ENCODE measurements around the gene SHB. TPM values are rescaled to one million over a fixed set of nuclear protein-coding genes. Genes with fewer than 3 reads are reported as not detected.

The SHB gene
- total and polyA plus RNA-seq, 2 of the 13 experiments (the other 11 are each of a cell fraction or from before 2014, with no cell fraction given): 19.4 to 20.7 TPM

- TF ChIP-seq BRF2 (CRISPR knock-in tag; IDR thresholded peaks at IDR 0.05) (no peak), TRIM24 (CRISPR knock-in tag; IDR thresholded peaks at IDR 0.05) (no peak), KDM1A (CRISPR knock-in tag; IDR thresholded peaks at IDR 0.05) (no peak), ZNF468 (CRISPR knock-in tag; IDR thresholded peaks at IDR 0.05) (no peak), MTF1 (CRISPR knock-in tag; IDR thresholded peaks at IDR 0.05) (no peak), ZNF552 (CRISPR knock-in tag; IDR thresholded peaks at IDR 0.05; ENCODE audit: borderline replicate concordance) (no peak), MIER2 (CRISPR knock-in tag; IDR thresholded peaks at IDR 0.05) (no peak), SATB2 (CRISPR knock-in tag; IDR thresholded peaks at IDR 0.05) (no peak), FOXA1 (IDR thresholded peaks at IDR 0.05) (no peak), FOXA1 (CRISPR knock-in tag; IDR thresholded peaks at IDR 0.05) (no peak), ATF2 (CRISPR knock-in tag; IDR thresholded peaks at IDR 0.05) (peak; percentile 40; the same call in 1 of the 2 replicates), HNRNPK (IDR thresholded peaks at IDR 0.05; ENCODE audit: low read depth, low read length, poor library complexity, severe bottlenecking) (no peak), SIN3B (IDR thresholded peaks at IDR 0.05; ENCODE audit: low read length) (no peak), ZNF34 (CRISPR knock-in tag; IDR thresholded peaks at IDR 0.05; ENCODE audit: borderline replicate concordance) (peak; percentile 85), ZNF354B (CRISPR knock-in tag; IDR thresholded peaks at IDR 0.05) (no peak), MAFK (conservative IDR thresholded peaks at IDR 0.05 in 1 of 2, IDR thresholded peaks at IDR 0.05 in 1 of 2; ENCODE audit: low read length in 2 of 2) (no peak), HOXA3 (CRISPR knock-in tag; IDR thresholded peaks at IDR 0.05) (no peak), NFYB (CRISPR knock-in tag; IDR thresholded peaks at IDR 0.05) (no peak), ZNF556 (CRISPR knock-in tag; IDR thresholded peaks at IDR 0.05; ENCODE audit: borderline replicate concordance) (no peak), ARNT2 (CRISPR knock-in tag; IDR thresholded peaks at IDR 0.05; ENCODE audit: low read depth) (no peak), ZNF142 (CRISPR knock-in tag; IDR thresholded peaks at IDR 0.05) (no peak)
- TF ChIP-seq, protein P1, sequence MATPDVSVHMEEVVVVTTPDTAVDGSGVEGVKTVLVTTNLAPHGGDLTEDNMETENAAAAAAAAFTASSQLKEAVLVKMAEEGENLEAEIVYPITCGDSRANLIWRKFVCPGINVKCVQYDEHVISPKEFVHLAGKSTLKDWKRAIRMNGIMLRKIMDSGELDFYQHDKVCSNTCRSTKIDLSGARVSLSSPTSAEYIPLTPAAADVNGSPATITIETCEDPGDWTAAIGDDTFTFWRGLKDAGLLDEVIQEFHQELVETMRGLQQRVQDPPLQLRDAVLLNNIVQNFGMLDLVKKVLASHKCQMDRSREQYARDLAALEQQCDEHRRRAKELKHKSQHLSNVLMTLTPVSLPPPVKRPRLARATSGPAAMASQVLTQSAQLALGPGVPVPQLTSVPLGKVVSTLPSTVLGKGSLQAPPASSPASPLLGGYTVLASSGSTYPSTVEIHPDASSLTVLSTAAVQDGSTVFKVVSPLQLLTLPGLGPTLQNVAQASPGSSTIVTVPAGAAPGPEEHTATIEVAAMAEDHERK (CRISPR knock-in tag; IDR thresholded peaks at IDR 0.05; ENCODE audit: low read depth): no peak
Observed at GRCh38 chr9:37913480-37914153, 155.4 kb downstream of the SHB start (continued).

Data from HepG2 (cell line).